Measurements from ENCODE around the gene SEMA5A. TPM values are rescaled to one million over a fixed set of nuclear protein-coding genes. Genes with fewer than 3 reads are reported as not detected.

The SEMA5A gene
- total and polyA plus RNA-seq, 2 donors, result 4.2 to 78.6 TPM

- DNase-seq (ENCODE audit: extremely low spot score), result no peak
- Histone ChIP-seq H3K27ac (ENCODE audit: low read depth) (no peak overlapping the region), H3K36me3 (ENCODE audit: insufficient read depth) (no peaks in the 10 kb centered on the region), H3K4me1 (ENCODE audit: insufficient read depth) (no peaks in the 10 kb centered on the region), H3K4me3 (ENCODE audit: low read depth, low read length) (no peak overlapping the region)
- WGBS, result 80% methylated on average over 1 of the region's 1 CpG
Measured at GRCh38 chr5:9392625-9393024, 153.2 kb downstream of the SEMA5A start.

- WGBS, result 93% methylated on average over 4 of the region's 4 CpGs
- Histone ChIP-seq H3K27ac (ENCODE audit: low read depth) (no peak overlapping the region), H3K4me3 (ENCODE audit: low read depth, low read length) (no peak overlapping the region), H3K4me1 (ENCODE audit: insufficient read depth) (no peaks in the 10 kb centered on the region), H3K36me3 (ENCODE audit: insufficient read depth) (no peaks in the 10 kb centered on the region)
- no peak for DNase-seq (ENCODE audit: extremely low spot score)
Measured at GRCh38 chr5:9391080-9391479, 154.8 kb downstream of the SEMA5A start.

- H3K36me3 ChIP-seq (ENCODE audit: insufficient read depth), result no peaks in the 10 kb centered on the region
- no peak overlapping the region for H3K4me3 ChIP-seq (ENCODE audit: low read depth, low read length)
- WGBS, result 86% methylated on average over 1 of the region's 1 CpG
- H3K4me1 ChIP-seq (ENCODE audit: insufficient read depth), result no peaks in the 10 kb centered on the region
- no peak overlapping the region for H3K27ac ChIP-seq (ENCODE audit: low read depth)
- no peak for DNase-seq (ENCODE audit: extremely low spot score)
Measured at GRCh38 chr5:9390113-9390512, 155.8 kb downstream of the SEMA5A start.

DNA sequence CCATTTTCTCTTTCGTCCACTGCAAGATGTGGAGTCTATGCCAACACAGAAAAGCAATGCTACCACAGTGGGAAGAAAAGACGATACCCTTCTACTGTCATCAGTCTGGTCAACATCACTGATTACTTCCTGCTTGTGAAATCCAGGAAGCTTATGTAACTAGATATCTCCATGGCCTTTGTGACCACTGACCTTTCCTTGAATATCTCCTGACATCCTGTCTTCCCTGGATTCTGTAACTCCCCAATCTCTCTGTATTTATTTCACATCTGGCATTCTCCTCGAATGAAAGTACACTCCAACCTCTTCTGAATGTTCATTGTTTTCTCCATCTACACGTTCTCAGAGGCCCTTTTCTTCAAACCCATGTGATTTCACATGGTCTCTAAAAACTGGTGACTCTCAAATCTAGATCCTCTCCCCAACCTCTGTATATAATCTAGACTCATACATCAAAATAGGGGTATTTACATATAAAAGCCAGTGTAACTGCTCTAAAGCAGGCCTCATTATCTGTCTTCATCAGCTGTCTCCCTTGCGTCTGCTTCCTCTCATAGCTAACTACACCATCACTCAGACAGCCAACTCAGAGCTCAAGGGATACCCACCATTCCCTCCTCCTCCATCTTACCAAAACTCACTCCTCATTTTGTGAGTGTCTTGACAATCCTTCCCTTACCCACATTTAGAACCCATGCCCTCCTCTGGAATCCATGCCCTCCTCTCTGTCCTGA, 156.8 kb downstream of the SEMA5A start:
- WGBS, result 76% methylated on average over 5 of the region's 5 CpGs
- no peaks in the 10 kb centered on the region for H3K36me3 ChIP-seq (ENCODE audit: insufficient read depth)
- no peaks in the 10 kb centered on the region for H3K4me1 ChIP-seq (ENCODE audit: insufficient read depth)
- no peak overlapping the region for H3K4me3 ChIP-seq (ENCODE audit: low read depth, low read length)
- no peak overlapping the region for H3K27ac ChIP-seq (ENCODE audit: low read depth)
- no peak for DNase-seq (ENCODE audit: extremely low spot score)

DNA sequence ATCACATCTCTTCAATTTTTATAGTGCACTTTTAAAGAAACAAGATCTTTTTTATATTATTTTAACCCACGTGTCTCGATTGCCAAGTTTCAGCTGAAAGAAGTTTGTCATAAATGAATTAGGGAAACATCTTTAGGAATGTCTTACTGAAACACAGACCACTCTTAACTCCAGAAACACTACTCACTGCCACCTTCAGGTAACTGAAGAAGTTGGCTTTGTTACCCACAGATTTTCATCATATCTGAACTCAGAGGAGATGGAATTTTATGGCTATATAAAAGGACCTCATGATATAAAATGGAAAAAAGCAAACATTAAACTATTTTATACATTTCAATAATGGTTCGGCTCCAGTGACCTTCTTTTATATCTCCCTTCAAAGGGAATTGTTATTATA, 158.0 kb downstream of the SEMA5A start:
- Histone ChIP-seq H3K4me1 (ENCODE audit: insufficient read depth) (no peaks in the 10 kb centered on the region), H3K36me3 (ENCODE audit: insufficient read depth) (no peaks in the 10 kb centered on the region), H3K4me3 (ENCODE audit: low read depth, low read length) (no peak overlapping the region), H3K27ac (ENCODE audit: low read depth) (no peak overlapping the region)
- 47% methylated on average over 3 of the region's 3 CpGs for WGBS
- DNase-seq (ENCODE audit: extremely low spot score), result no peak

DNA sequence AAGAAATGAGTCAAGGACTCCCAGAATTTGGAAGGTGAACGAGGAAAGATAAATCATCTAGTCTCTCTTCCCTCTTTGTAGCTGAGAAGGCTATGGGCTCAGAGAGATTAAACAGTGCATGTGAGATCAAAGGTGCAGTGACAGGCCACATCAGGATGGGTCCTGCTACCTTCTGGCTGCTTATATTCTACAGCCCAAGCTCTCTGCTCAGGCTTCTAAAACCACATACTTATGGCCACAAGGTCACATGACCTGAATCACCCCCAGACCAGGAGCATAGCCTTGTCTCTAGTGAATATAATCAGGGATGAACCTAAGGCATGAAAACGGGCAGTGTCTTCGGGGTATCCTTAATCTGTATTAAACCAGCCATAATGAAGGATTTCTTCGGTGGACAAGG, 158.9 kb downstream of the SEMA5A start:
- H3K36me3 ChIP-seq (ENCODE audit: insufficient read depth), result no peaks in the 10 kb centered on the region
- 91% methylated on average over 4 of the region's 4 CpGs for WGBS
- DNase-seq (ENCODE audit: extremely low spot score), result no peak
- H3K27ac ChIP-seq (ENCODE audit: low read depth), result no peak overlapping the region
- no peak overlapping the region for H3K4me3 ChIP-seq (ENCODE audit: low read depth, low read length)
- no peaks in the 10 kb centered on the region for H3K4me1 ChIP-seq (ENCODE audit: insufficient read depth)

- H3K36me3 ChIP-seq (ENCODE audit: insufficient read depth), result no peaks in the 10 kb centered on the region
- H3K4me3 ChIP-seq (ENCODE audit: low read depth, low read length), result no peak overlapping the region
- WGBS, result 93% methylated on average over 1 of the region's 1 CpG
- DNase-seq (ENCODE audit: extremely low spot score), result no peak
- H3K4me1 ChIP-seq (ENCODE audit: insufficient read depth), result no peaks in the 10 kb centered on the region
- no peak overlapping the region for H3K27ac ChIP-seq (ENCODE audit: low read depth)
Measured at GRCh38 chr5:9382522-9382921, 163.4 kb downstream of the SEMA5A start.

GRCh38 chr5:9381464-9381863, 164.4 kb downstream of the SEMA5A start:
- H3K4me1 ChIP-seq (ENCODE audit: insufficient read depth), result no peaks in the 10 kb centered on the region
- DNase-seq (ENCODE audit: extremely low spot score), result no peak
- H3K27ac ChIP-seq (ENCODE audit: low read depth), result no peak overlapping the region
- H3K4me3 ChIP-seq (ENCODE audit: low read depth, low read length), result no peak overlapping the region
- no peaks in the 10 kb centered on the region for H3K36me3 ChIP-seq (ENCODE audit: insufficient read depth)

GRCh38 chr5:9380109-9380508, 165.8 kb downstream of the SEMA5A start:
- WGBS, result 71% methylated on average over 7 of the region's 7 CpGs
- Histone ChIP-seq H3K27ac (ENCODE audit: low read depth) (no peak overlapping the region), H3K4me1 (ENCODE audit: insufficient read depth) (no peaks in the 10 kb centered on the region), H3K36me3 (ENCODE audit: insufficient read depth) (no peaks in the 10 kb centered on the region), H3K4me3 (ENCODE audit: low read depth, low read length) (no peak overlapping the region)
- DNase-seq (ENCODE audit: extremely low spot score), result no peak

DNA sequence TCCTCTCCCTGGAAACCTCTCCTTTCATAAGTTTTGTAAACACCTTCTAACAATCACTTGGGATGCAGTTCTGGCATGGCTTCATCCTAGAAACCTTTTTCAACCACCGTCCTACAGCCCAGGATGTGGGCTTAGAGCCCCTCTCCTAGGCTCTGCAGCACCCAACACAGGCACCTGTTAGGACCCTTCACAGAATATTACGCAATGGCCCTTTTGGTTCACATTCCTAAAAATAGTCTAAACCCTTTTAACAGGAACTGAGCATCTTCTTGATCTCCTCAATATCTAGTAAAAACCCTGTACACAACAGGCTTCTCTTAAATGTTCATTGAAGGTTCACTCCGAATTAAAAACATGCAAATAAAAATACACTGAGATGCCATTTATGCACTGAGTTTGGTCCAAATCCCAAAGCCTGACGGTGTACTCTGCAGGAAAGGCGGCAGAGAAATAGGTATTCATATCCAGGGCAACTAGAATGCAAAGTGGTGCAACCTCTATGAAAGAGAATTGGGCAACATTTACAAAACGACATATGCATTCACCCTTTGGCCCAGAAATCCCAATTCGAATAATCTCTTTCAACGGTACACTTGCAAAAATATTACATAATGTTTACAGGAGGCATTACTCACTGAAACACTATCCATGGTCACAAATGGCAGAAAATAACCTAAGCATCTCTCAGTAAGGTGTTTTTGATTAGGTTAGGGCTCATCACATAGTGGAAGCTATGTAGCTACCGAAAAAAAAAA, 169.3 kb downstream of the SEMA5A start:
- Histone ChIP-seq H3K27ac (ENCODE audit: low read depth) (no peak overlapping the region), H3K36me3 (ENCODE audit: insufficient read depth) (no peaks in the 10 kb centered on the region), H3K4me1 (ENCODE audit: insufficient read depth) (peaks cover 3% of the 10 kb centered on the region), H3K4me3 (ENCODE audit: low read depth, low read length) (no peak overlapping the region)
- no peak for DNase-seq (ENCODE audit: extremely low spot score)
- WGBS, result 82% methylated on average over 9 of the region's 9 CpGs

DNA sequence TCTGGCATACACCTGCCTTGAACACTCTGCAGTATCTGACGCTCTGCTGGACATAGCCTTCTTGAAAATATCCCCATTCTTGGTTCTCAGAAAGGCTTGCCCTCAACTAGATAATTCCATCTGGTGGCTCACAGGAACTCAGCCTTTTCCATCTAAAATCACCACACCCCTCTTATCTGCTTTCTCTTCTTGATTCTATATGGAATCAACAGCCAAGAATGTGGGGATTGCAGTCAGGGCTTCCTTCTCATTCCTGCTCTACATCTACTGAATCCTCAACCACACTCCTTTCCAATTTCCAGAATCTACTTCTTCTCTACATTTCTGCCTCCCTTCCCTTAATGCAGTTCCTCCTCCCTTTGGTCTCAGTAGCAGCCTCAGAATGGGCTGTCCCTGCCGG, 170.1 kb downstream of the SEMA5A start:
- 91% methylated on average over 2 of the region's 2 CpGs for WGBS
- H3K4me1 ChIP-seq (ENCODE audit: insufficient read depth), result peaks cover 3% of the 10 kb centered on the region
- no peak overlapping the region for H3K27ac ChIP-seq (ENCODE audit: low read depth)
- H3K36me3 ChIP-seq (ENCODE audit: insufficient read depth), result no peaks in the 10 kb centered on the region
- DNase-seq (ENCODE audit: extremely low spot score), result no peak
- H3K4me3 ChIP-seq (ENCODE audit: low read depth, low read length), result no peak overlapping the region

DNA sequence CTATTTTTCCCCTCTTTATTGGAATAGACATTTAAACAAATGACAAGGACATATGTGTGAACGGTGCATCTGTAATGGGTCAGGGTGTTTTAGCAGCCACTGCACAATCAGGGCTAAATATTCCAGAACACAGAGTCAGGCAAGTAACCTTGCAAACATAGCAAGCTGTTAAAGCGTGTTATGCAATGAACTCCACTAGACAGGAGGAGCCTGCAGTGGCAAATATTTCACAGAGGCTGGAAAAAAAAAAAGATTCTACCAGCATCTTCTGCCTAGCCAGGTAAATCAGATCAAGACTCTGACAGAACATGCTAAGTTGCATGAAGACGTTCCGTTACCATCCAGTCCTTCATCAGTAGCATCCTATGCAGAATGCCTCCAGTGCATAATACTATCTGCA, 171.8 kb downstream of the SEMA5A start:
- no peak overlapping the region for H3K4me3 ChIP-seq (ENCODE audit: low read depth, low read length)
- no peak for DNase-seq (ENCODE audit: extremely low spot score)
- WGBS, result 47% methylated on average over 4 of the region's 4 CpGs
- H3K27ac ChIP-seq (ENCODE audit: low read depth), result no peak overlapping the region
- peaks cover 3% of the 10 kb centered on the region for H3K4me1 ChIP-seq (ENCODE audit: insufficient read depth)
- H3K36me3 ChIP-seq (ENCODE audit: insufficient read depth), result no peaks in the 10 kb centered on the region

GRCh38 chr5:9373571-9373970, 172.3 kb downstream of the SEMA5A start:
- H3K4me1 ChIP-seq (ENCODE audit: insufficient read depth), result peaks cover 3% of the 10 kb centered on the region
- no peak for DNase-seq (ENCODE audit: extremely low spot score)
- WGBS, result 83% methylated on average over 2 of the region's 2 CpGs
- H3K27ac ChIP-seq (ENCODE audit: low read depth), result no peak overlapping the region
- no peak overlapping the region for H3K4me3 ChIP-seq (ENCODE audit: low read depth, low read length)
- no peaks in the 10 kb centered on the region for H3K36me3 ChIP-seq (ENCODE audit: insufficient read depth)

DNA sequence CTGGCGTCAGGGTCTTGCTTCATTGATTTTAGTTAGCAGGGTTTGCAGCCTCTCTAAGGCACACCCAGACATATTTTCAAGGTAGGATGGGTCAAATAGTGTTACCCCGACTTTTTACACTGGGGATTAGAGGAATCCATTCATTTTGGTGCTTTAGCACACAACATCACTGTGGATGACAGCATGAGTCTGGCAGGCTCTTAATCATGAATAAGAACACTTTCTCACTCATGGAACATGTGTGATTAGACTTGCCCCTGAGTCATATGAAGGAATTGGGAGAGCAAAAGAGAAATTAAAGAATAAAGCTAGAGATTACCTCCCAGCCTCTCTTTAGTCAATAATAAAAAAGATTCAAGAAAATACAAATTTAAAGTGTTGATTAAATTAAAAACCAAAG, 175.6 kb downstream of the SEMA5A start:
- Histone ChIP-seq H3K36me3 (ENCODE audit: insufficient read depth) (no peaks in the 10 kb centered on the region), H3K4me3 (ENCODE audit: low read depth, low read length) (no peak overlapping the region), H3K4me1 (ENCODE audit: insufficient read depth) (peaks cover 3% of the 10 kb centered on the region), H3K27ac (ENCODE audit: low read depth) (no peak overlapping the region)
- WGBS, result 93% methylated on average over 2 of the region's 2 CpGs
- DNase-seq (ENCODE audit: extremely low spot score), result no peak
